DND-41 (cell line): ENCODE measurements around the gene ZNF248.

ENCODE experiments used
- ATAC-seq: fragments of 200-7000 bp; cut with Tn5 transposase; 3 replicates; pipeline ENCODE4 v1.9.1; 2021; ENCODE audit warnings: low read depth; ENCODE audit not compliant: insufficient read depth
- DNase-seq: peaks from one replicate; pipeline ENCODE4 v3.0.0-alpha.2; 2020
- H2AFZ ChIP-seq: 2 replicates; pipeline ENCODE4 v1.6.0; 2012; ENCODE audit warnings: low read depth, low read length
- H3K27ac ChIP-seq: 2 replicates; pipeline ENCODE4 v1.5.1; 2012; ENCODE audit warnings: low read length, inconsistent platforms
- H3K27me3 ChIP-seq: fragments of 200-600 bp; sonication (generic); 2 replicates; pipeline ENCODE4 v1.6.0; 2012; ENCODE audit warnings: low read length, mild to moderate bottlenecking, inconsistent platforms; ENCODE audit not compliant: insufficient read depth, poor library complexity
- H3K36me3 ChIP-seq: 2 replicates; pipeline ENCODE4 v1.5.1; 2012; ENCODE audit warnings: low read length, inconsistent platforms; ENCODE audit not compliant: insufficient read depth
- H3K4me1 ChIP-seq: 2 replicates; pipeline ENCODE4 v1.5.1; 2012; ENCODE audit warnings: mild to moderate bottlenecking, low read length; ENCODE audit not compliant: insufficient read depth
- H3K4me2 ChIP-seq: 2 replicates; pipeline ENCODE4 v1.6.0; 2012; ENCODE audit warnings: mild to moderate bottlenecking, moderate library complexity, low read length, inconsistent platforms; ENCODE audit not compliant: insufficient read depth
- H3K4me3 ChIP-seq, 2 experiments: fragments of 200-600 bp in 1 of 2; shearing (Covaris generic) in 1 of 2; 2 replicates each; pipeline ENCODE4 v1.5.1; 2012 to 2016; ENCODE audit warnings: inconsistent platforms in 2 of 2, low read length in 2 of 2, mild to moderate bottlenecking in 2 of 2, low read depth in 1 of 2, moderate library complexity in 1 of 2
- H3K79me2 ChIP-seq: 2 replicates; pipeline ENCODE4 v1.6.0; 2012; ENCODE audit warnings: low read length, inconsistent platforms; ENCODE audit not compliant: insufficient read depth
- H3K9ac ChIP-seq: 2 replicates; pipeline ENCODE4 v1.6.0; 2012; ENCODE audit warnings: low read depth, mild to moderate bottlenecking, inconsistent platforms, low read length, moderate library complexity
- H3K9me3 ChIP-seq: 2 replicates; pipeline ENCODE4 v1.5.1; 2012; ENCODE audit warnings: low read length, moderate library complexity, mild to moderate bottlenecking, inconsistent platforms; ENCODE audit not compliant: insufficient read depth, severe bottlenecking
- H4K20me1 ChIP-seq: 2 replicates; pipeline ENCODE4 v1.6.0; 2012; ENCODE audit warnings: low read length; ENCODE audit not compliant: insufficient read depth
- EZH2 ChIP-seq: IDR thresholded peaks from 3 replicates; pipeline ENCODE4 v1.6.1; 2012; ENCODE audit warnings: borderline replicate concordance, low read depth, mild to moderate bottlenecking, moderate library complexity, low read length, inconsistent platforms; ENCODE audit not compliant: severe bottlenecking
- TF ChIP-seq, protein P1 (sequence below): IDR thresholded peaks from 2 replicates; pipeline ENCODE4 v1.5.1; 2012; ENCODE audit warnings: borderline replicate concordance, low read length, moderate library complexity, mild to moderate bottlenecking; ENCODE audit not compliant: poor library complexity, severe bottlenecking; ENCODE audit errors: extremely low read depth

The ZNF248 gene

DNA sequence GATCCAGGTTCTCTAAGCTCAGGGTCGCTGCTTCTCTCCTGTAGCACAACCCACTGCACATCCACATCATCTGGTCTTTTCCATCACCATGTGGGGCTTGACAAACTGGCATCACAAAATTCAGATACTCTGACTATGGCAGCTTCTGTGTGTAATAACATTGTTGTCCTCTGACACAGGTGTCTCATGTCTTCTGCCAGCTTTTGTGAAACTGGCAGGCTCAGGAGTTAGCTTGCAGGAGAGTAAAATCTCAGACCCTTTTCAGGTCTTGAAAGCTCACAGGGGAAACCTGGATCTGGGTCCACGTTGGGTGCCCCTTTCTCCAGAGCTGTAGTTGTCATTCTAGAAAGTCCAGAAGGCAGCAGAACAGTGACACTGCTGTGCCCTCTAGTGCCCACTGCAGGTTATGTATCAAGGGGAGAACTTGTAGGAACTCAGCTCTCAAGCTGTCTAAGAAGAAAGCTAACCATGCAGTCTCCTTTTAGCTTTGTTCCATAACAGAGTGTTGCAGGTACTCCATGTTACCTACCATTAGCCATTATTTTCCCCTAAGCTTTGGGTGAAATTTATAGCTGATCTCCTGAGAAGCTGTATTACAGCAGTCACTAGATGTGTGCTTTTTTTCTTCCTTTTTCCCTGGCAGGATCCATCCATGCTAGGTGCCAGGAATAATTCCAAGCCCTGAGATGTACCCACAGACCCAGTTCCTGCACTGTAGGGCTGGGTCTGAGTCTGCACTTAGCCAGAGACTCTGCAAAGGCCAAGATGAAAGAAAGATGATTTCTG lies 102.7 kb downstream of the ZNF248 start:
- Histone ChIP-seq H3K79me2 (no peaks in the 10 kb centered on the region), H3K9ac (no peak overlapping the region), H3K4me3 (no peak overlapping the region), H4K20me1 (no peaks in the 10 kb centered on the region), H3K36me3 (no peaks in the 10 kb centered on the region), H2AFZ (0 out of 2 replicates have a peak overlapping the region, but pooled peaks have one; percentile 3), H3K27me3 (no peaks in the 10 kb centered on the region), H3K9me3 (no peaks in the 10 kb centered on the region), H3K4me2 (no peak overlapping the region), H3K4me1 (no peaks in the 10 kb centered on the region), H3K27ac (no peak overlapping the region)
- DNase-seq = peak; percentile 51
- TF ChIP-seq, protein P1, sequence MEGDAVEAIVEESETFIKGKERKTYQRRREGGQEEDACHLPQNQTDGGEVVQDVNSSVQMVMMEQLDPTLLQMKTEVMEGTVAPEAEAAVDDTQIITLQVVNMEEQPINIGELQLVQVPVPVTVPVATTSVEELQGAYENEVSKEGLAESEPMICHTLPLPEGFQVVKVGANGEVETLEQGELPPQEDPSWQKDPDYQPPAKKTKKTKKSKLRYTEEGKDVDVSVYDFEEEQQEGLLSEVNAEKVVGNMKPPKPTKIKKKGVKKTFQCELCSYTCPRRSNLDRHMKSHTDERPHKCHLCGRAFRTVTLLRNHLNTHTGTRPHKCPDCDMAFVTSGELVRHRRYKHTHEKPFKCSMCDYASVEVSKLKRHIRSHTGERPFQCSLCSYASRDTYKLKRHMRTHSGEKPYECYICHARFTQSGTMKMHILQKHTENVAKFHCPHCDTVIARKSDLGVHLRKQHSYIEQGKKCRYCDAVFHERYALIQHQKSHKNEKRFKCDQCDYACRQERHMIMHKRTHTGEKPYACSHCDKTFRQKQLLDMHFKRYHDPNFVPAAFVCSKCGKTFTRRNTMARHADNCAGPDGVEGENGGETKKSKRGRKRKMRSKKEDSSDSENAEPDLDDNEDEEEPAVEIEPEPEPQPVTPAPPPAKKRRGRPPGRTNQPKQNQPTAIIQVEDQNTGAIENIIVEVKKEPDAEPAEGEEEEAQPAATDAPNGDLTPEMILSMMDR = peak; percentile 80
- no peak for TF ChIP-seq EZH2
- peak; percentile 89 for ATAC-seq

DNA sequence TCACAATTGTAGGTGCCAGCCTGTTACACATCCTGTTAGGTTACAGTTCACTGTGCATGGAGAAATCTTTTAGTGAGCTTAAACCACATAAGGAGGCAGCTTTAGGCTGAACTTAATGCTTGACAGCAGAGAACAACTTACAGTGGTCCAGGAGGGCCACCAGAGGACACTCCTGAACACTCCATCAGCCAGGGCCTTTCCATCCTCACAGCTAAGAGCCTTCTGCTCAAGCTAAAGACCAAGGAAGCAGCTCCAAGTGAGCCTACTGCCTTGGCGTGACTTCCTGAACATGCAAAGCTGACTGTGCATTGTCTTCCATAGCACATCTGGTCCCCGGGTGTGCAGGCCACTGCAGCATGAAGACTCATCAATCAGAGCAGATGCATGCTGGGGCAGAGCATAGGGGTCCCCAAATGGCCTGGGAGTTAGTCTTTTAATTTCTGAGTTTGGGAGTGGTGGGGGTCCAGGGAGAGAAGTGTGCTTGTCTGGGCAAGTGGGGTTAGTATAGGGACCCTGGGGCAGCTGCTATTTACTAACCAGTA lies 105.0 kb downstream of the ZNF248 start:
- H3K4me3 ChIP-seq = no peak overlapping the region
- H3K27me3 ChIP-seq = no peaks in the 10 kb centered on the region
- no peaks in the 10 kb centered on the region for H3K36me3 ChIP-seq
- DNase-seq = no peak
- no peak overlapping the region for H3K4me2 ChIP-seq
- TF ChIP-seq, protein P1 = peak; percentile 27
- TF ChIP-seq EZH2 = no peak
- 0 out of 3 replicates have a peak, but pooled peaks have one; percentile 28 for ATAC-seq
- no peak overlapping the region for H2AFZ ChIP-seq
- no peaks in the 10 kb centered on the region for H3K4me1 ChIP-seq
- no peak overlapping the region for H3K27ac ChIP-seq
- no peaks in the 10 kb centered on the region for H3K9me3 ChIP-seq
- H3K79me2 ChIP-seq = no peaks in the 10 kb centered on the region
- no peaks in the 10 kb centered on the region for H4K20me1 ChIP-seq
- H3K9ac ChIP-seq = no peak overlapping the region

DNA sequence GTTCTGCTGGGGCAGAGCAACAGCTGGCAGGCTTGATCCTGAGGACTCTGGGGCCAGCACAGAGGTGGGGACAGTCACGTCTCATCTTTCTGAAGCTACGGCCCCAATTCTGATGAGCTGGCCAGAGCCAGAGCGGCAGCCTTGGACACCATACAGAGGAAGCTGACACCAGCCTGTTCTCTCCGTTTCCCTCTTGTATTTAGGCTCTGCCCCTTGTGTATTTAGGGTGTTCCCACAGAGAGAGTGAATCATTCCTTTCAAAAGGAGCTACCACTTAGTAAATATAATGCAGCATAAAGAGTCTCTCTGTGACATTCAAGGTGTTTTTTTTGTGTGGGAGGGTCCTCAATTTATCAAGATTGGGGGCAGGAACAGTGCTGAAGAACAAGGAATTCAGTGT lies 109.2 kb downstream of the ZNF248 start:
- Histone ChIP-seq H3K4me2 (no peak overlapping the region), H4K20me1 (no peaks in the 10 kb centered on the region), H3K9ac (no peak overlapping the region), H2AFZ (no peak overlapping the region), H3K79me2 (no peaks in the 10 kb centered on the region), H3K27me3 (no peaks in the 10 kb centered on the region), H3K9me3 (no peaks in the 10 kb centered on the region), H3K36me3 (no peaks in the 10 kb centered on the region), H3K4me3 (no peak overlapping the region), H3K4me1 (no peaks in the 10 kb centered on the region), H3K27ac (no peak overlapping the region)
- no peak for TF ChIP-seq EZH2
- TF ChIP-seq, protein P1 = no peak
- DNase-seq = no peak
- ATAC-seq = no peak
